T1000 (cell line): ENCODE data around the gene G2E3.
"Not testable (repeated sequence)": the region's sequence is repeated elsewhere in the genome, so short reads cannot be mapped to it uniquely, and the experiment has no call there.

Experiments
- DNase-seq: peaks from one replicate; lab custom pipeline; 2025; ENCODE audit warnings: mixed read lengths; lab: John Stamatoyannopoulos, UW

G2E3 gene

DNA sequence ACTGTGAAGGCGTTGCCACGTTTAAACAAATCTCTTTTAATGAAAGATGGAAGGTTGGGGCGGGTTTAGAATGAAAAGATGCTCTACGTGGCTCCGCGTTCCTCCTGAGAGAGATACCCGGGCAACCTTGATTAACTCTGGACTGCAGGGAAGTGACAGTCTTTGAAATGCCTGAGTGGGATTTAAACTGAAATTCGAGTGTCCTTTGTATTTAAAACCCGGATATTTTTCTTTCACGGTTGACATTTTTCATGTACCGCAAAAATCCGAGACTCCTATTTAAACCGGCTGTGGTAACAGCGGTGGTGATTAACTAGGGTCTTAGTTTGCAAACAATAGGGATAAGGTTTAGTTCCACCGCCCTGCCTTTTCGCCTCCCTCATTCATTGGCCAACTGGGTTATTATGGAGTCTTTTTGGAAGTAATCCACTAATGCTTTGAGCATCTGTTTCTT lies 707 bp downstream of the G2E3 start:
- no peak for DNase-seq

DNA sequence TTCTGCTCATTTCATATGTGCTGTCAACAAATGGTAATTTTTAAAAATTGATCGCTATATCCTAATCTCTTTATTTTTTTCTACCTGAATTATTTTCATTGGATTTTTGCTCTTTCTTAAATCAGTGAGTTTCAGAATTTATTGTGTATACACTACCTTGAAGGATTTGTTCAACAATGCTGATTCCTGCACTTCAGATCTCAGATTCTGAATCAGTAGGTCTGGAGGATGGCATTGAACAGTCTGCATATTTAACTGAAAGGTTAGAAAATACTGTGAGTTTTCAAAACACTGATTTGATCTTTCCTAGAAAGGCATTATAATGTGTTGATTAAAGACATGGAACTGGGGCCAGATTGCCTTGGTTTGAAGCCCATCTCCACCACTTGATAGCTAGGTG lies 1.6 kb downstream of the G2E3 start:
- DNase-seq = no peak

DNA sequence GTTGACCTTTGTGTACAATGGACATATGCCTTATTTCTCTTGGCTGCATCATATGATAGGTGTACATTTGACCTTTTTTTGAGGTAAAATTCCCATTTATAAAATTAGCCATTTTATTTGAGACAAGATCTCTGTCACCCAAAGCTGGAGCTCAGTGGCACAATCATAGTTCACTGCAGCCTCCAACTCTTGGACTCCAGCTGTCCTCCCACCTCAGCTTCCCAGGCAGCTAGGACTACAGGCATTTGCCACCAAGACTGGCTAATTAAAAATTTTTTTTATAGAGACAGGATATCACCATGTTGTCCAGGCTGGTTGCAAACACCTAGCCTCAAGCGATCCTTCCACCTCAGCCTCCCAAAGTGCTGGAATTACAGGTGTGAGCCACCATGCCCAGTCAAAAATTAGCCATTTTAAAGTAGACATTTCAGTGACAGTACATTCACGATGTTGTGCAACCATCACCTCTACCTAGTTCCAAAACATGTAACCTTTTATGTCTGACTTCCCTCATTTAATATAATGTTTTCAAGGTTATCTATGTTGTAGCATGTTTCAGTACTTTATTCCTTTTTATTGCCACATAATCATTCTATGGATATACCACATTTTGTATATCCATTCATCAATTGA lies 5.4 kb downstream of the G2E3 start:
- DNase-seq = no peak

DNA sequence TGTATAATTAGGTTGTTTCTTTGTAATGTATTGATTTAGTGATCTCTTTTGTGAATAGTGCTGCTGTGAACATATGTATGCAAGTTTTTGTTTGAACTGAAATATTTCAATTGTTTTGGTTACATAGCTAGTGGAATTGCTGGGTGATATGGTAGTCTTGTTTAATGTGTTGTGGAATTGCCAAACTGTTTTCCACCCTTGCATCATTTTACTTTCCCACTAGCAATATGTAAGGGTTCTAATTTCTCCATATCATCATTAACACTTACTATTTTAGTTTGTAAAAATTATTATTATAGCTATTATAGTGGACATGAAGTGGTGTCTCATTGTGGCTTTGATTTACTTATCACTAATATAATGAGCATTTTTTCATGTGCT lies 5.9 kb downstream of the G2E3 start:
- DNase-seq = no peak

DNA sequence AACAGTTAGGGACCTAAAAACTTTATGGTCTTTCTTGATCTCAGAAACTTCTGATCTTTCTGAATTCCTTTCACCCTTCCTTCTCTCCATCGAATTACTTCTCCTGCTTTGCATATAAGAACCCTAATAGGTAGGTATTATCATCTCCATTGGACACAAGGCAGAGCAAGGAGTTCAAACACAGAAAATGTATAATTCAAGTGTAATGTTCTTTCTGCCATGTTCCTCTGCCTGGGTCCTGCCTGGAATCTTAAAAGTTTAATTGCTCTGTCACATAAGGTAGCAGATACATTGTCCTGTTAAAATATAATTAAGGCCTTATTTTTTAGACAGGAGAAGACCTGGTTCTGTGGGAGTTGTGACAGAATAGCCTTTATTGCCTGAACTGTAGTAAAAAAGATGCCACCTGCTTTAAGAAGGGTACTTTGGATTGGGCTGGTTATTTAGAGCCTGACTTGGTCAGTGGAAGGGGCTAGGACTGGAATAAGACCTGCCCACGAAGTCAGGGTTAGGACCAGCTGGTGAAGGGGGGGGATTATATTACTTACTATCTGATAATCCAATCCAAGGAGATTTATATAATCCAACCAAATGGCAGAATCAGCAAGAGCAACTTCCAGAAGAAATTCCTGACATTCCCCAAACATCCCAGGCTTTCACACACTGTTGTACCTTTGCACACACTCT lies 10.4 kb downstream of the G2E3 start:
- DNase-seq = no peak

DNA sequence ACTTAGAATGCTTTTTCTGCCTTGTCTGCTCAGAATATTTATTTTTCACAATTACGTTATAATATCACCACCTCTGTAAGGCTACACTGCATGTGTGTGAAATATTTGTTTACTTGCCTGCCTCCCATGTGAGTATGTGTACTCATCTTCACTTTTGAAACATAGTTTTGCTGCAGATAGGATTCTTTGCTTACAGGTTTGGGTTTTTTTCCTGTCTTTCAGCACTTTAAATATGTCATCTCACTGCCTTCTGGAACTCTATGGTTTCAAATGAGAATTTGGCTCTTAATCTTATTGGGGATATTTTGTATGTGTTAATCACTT lies 10.9 kb downstream of the G2E3 start:
- DNase-seq = no peak

DNA sequence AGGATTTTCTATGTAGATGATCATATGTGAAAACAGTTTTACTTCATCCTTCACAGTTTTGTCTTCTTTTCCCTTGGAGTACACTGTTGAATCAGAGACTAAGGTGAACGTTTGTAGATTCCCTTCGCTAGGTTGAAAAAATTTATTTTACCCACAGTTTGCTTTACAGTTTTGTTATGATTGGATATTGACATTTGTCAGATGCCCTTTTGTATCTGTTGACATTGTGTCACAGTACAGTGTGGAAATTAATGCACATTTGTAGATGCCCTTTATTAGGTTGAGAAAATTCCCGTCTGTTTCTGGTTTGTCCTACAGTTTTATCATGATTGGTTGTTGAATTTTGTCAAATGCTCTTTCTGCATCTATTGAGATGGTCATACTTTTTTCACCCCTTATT lies 13.3 kb downstream of the G2E3 start:
- no peak for DNase-seq

DNA sequence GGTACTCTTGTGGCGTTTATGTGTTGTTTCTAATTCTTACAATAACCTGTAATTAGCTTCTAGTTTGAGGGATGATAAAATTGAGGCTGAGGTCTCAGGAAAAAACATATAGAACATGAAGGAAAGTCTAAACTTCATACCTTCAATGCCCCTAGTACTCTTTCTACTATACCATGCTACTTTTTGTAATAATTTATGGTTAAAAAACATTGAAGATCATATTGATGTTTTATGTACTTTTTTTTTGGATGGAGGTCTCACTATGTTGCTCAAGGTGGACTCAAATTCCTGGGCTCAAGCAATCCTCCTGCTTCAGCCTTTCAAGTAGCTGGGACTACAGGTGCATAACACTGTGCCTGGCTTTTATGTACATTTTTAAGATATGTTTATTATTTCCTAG lies 13.8 kb downstream of the G2E3 start:
- no peak for DNase-seq

DNA sequence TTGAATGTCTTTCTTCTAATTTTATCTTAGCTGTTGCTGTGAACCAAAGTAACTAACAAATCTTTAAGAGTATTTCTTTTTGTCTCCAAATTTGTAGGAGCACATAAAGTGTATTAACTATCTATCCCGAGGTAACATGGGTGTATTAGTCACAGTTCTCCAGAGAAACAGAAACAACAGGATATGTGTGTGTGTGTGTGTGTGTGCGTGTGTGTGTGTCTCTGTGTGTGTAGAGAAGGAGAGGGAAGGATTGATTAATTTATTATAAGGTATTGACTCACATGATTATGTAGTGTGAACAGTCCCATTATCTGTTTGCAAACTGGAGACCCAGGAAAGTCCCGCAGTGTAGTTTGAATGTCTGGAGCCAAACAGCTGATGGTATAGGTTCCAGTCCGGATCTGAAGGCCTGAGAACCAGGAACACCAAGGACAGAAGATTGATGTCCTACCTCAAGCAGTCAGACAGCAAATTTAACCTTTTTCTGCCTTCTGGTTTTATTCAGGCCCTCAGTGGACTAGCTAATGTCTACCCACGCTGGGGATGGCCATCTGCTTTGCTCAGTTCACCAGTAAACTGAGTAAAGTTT lies 14.4 kb downstream of the G2E3 start:
- no peak for DNase-seq

DNA sequence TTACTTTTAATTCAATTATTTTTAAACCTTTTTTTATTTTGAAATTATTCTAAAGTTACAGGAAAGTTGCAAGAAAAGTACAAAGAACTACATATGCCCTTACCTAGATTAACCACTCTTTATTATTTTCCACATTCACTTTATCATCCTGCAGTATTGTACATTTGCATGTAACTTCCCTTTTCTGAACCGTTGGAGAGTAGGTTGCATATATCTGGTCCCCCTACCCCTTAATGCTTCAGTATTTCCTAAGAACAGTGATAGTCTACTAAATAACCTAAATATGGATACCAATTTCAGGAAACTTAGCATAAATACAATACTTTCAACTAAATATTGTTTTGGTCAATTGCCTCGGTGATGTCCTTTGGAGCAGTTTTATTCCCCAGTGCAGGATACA lies 15.0 kb downstream of the G2E3 start:
- no peak for DNase-seq

DNA sequence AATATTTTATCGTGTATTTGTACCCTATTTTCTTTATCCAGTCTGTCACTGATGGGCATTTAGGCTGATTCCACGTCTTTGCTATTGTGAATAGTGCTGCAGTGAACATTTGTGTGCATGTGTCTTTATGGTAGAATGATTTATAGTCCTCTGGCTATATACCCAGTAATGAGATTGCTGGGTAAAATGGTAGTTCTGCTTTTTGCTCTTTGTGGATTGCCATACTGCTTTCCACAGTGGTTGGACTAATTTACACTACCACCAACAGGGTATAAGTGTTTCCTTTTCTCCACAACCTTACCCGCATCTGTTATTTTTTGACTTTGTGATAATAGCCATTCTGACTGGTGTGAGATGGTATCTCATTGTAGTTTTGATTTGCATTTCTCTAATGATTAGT lies 15.8 kb downstream of the G2E3 start:
- DNase-seq = not testable (repeated sequence)

DNA sequence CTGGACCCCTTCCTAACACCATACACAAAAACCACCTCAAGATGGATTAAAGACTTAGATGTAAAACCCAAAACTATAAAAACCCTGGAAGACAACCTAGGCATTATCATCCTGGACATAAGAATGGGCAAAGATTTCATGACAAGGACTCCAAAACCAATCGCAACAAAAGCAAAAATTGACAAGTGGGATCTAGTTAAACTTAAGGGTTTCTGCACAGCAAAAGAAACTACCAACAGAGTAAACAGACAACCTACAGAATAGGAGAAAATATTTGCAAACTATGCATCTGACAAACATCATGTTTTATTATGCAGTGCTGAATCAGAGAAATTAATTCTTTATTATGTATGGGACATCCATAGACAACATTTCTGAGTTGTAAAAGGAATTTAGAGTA lies 17.4 kb downstream of the G2E3 start:
- not testable (repeated sequence) for DNase-seq

DNA sequence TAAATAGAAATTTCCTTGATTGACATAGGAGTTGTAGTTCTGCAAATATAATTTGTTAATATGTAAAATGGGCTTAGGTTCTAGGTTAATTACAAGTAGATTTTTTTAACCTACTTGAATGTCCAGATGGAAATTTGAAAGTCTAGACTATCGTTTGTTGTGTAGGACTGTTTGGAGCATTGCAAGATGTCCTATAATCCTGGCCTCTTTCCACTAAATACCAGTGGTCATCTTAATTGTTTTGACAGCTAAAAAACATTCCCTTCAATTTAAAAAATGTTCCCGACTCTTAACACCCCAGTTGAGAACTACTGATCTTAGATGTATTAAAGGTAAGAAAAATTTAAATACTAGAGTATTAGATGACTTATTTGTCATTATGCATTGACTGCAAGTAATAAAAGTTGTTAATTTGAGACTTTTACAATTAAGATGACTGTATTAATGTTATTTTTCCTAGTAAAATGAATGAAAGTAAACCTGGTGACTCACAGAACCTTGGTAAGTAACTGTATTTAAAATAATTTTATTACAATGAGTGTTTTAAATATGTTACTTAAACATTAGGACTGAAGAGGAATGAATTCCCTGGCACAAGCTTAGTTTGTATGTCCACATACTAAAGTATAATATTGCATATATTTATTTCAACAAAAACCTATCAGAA lies 21.8 kb downstream of the G2E3 start:
- no peak for DNase-seq

DNA sequence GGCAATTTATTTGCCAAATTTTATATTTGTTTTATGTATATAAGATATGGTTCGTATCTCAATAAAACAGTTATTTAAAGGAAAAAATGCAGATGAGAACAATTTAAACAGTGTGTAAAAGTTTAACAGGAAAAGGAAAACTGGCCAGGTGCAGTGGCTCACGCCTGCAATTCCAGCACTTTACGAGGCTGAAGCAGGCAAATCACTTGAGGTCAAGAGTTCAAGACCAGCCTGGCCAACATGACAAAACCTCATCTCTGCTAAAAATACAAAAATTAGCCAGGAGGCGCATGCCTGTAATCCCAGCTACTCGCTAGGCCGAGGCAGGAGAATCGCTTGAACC lies 22.3 kb downstream of the G2E3 start:
- no peak for DNase-seq

DNA sequence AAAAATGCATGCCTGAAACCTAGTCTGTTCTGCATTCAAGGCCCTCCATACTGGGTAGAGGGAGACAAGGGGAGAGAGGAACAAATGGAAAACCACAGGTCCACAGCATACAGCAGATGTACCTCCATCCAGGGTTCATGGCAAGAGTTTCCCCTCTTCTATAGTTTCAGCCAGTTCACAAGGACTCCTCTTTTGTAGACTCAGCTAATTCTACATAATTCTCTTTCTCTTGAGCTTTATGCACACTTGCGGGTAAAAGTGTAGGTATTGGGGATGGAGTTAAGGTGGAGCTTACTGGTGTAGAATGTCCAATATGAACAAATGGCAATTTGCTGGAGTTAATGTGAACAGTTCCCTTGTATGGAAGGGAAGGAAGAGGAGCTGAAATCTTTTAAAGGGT lies 23.4 kb downstream of the G2E3 start:
- DNase-seq = no peak

DNA sequence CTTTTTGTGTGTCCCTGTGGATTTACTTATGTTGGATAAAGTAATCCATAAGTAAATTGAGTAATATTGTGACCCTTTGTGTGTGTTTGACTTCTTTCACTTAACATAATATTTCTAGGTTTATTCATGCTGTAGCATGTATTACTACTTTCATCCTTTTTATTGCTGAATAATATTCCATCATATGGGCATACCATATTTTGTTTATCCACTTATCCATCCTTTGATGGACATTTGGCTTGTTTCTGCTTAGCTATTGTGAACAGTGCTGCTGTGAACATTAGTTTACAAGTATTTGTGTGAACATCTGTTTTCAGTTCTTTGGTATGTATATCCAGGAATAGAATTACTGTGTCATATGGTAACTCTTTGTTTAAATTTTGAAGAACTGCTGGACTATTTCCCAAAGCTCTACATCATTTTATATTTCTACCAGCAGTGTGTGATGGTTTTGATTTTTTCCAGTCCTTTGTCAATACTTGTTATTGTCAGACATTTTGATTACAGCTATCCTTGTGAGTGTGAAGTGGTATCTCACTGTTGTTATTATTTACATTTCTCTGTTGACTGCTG lies 25.2 kb downstream of the G2E3 start:
- DNase-seq = no peak

DNA sequence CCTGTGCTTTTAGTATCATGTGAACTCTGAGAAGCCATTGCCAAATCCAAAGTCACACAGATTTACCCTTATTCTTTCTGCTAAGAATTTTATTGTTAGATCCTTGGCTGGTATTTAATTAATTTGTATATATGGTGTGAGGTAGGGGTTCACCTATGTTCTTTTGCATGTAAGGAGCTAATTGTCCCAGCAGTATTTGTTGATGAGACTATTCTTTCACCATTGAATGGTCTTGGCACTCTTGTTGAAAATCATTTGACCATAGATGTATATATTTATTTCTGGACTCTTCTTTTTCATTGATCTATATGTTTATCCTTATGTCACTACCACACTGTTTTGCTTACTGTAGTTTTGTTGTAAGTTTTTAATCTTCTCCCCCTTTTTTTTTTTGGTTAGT lies 26.2 kb downstream of the G2E3 start:
- no peak for DNase-seq

DNA sequence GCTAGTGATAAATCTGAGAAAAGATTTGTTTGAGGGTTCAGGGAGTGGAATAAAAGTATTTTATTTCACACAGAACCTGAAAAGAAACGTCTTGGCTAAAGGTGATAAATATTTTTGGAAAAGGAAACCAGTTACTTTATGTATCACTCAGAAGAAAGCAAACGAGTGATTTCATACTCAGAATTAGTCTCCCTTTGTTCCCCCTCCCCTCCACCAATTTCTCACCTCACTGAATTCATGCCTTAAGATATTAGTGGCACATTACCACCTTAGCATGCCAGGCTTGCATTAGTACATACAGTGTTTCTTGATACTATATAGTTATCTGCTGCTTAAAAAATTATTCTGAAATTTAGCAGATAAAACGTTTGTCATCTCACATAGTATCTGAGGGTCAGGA lies 28.2 kb downstream of the G2E3 start:
- DNase-seq = no peak

DNA sequence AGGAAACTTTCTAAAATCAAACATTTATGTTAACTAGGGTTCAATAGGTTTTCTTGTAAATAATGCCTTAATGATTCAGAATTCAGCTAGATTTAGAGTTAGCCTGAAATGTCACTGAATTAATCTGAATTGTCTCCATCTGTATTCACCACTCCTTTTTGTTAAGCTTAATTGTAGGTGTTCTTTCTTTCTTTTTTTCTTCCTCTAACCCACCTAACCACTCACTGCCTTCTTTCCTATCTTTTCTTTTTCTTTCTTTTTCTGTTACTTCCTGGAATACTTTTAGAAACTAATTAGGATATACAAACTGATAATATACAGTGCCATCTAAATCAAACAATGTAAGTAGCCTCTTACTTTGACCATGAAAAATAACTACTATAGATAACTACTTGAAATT lies 29.9 kb downstream of the G2E3 start:
- DNase-seq = no peak

DNA sequence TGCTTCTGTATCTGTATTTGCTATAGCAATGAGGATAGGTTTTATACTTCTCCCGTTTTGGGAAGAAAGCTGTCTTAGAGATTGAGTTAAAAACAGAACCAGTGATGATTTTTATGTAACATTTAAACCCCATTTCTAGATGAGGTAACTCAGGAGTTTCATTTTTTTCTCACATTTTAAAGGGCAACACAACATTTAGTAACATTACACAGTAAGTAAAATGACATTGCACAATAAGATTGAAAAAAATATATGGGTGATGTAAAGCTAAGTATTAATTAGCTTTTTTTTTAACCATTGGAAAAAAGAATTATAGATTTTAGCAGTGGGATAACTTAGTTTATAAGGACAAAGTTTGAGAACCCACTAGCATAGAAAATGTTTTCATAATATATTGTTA lies 38.0 kb downstream of the G2E3 start:
- DNase-seq = no peak

DNA sequence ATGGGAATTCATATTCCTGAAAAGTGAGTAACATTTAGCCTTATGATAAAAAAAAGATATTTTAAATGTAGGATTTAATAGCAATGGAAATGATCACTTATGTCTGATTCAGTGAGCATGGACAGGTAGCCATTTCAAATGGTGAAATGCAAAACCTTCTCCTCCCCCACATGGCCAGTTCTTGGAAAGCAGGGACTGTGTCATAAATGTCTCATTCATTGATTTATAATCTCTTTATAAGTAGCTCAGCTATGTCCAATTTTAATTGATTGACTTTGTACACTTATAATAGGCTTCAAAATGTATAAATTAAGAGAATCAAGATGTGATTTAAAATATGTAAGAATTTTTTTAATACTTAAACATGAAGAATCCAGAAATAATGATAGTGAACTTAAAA lies 38.5 kb downstream of the G2E3 start:
- DNase-seq = no peak

DNA sequence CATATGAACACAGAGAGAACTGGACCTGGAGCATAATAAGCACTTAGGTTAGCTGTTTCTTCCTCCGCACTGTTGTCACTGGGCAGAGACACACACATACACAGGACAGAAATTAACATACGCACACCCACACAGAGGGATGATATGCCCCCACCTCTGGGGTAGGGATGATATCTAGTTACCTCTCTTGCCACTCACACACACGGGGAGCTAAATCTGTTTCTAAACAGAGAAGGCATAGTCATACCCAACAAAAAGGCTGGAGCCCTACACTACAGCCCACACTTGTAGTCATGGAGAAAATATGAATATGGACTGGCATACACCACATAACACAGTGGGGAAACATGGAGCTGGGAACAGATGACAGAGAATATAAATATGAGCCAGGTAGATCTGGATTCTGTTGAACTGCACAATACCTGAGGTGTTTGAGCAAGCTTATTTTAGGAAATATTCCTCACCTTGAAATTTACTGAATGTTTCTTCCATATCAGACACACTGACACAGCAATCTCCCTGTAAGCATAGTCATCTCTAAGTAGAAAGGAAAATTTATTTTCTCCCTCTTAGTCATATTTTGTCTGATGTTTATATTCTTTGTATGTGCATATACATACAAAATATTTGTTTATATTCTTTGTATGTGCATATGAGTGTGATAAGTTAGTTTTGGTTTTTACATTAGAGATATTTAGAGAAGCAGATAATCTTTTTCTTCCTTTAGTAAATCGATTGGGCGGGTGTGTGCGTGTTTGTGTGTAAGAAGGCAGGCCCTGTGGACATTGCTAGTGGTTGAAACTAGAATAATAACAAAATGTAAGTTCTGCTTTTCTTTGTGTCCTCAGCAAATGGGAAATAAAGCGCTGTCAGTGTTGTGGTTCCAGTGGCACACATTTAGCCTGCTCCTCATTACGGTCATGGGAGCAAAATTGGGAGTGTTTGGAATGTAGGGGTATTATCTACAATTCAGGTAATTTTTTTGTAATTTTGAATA lies 42.3 kb downstream of the G2E3 start:
- DNase-seq = no peak
